Neural cell (in vitro differentiated cells): ENCODE results near the gene STX18. TPM values are rescaled to one million over a fixed set of nuclear protein-coding genes. Genes with fewer than 3 reads are reported as not detected.

ENCODE experiments used
- H2AFZ ChIP-seq: fragments of 200-600, 300-800 bp; sonication (generic), shearing (Covaris generic); 2 replicates; pipeline ENCODE4 v1.6.0; 2014; ENCODE audit warnings: low read depth, mild to moderate bottlenecking, antibody characterized with exemption, low read length, moderate library complexity
- H3F3A ChIP-seq: fragments of 200-600 bp; shearing (Covaris generic); 2 replicates; pipeline ENCODE4 v1.6.1; 2016; ENCODE audit warnings: mild to moderate bottlenecking, moderate library complexity, mixed read lengths, antibody characterized with exemption, low read length; ENCODE audit not compliant: insufficient read depth, poor library complexity, severe bottlenecking
- H3K27ac ChIP-seq: fragments of 200-600, 300-800 bp; sonication (generic), shearing (Covaris generic); 2 replicates; pipeline ENCODE4 v1.5.1; 2014; ENCODE audit warnings: mild to moderate bottlenecking, low read length, moderate library complexity
- H3K27me3 ChIP-seq: fragments of 300-800, 200-600 bp; sonication (generic), shearing (Covaris generic); 2 replicates; pipeline ENCODE4 v1.6.0; 2014; ENCODE audit warnings: mild to moderate bottlenecking, low read depth, low read length, moderate library complexity; ENCODE audit not compliant: insufficient read depth
- H3K36me3 ChIP-seq: fragments of 300-800, 200-600 bp; sonication (generic), shearing (Covaris generic); 2 replicates; pipeline ENCODE4 v1.5.1; 2014; ENCODE audit warnings: mild to moderate bottlenecking, antibody characterized with exemption, low read length, moderate library complexity; ENCODE audit not compliant: insufficient read depth
- H3K4me2 ChIP-seq: fragments of 300-800, 200-600 bp; sonication (generic), shearing (Covaris generic); 2 replicates; pipeline ENCODE4 v1.6.0; 2014; ENCODE audit warnings: mild to moderate bottlenecking, low read length
- H3K4me3 ChIP-seq: fragments of 300-800, 200-600 bp; sonication (generic), shearing (Covaris generic); 2 replicates; pipeline ENCODE4 v1.5.1; 2014; ENCODE audit warnings: mild to moderate bottlenecking, low read length, moderate library complexity
- H3K79me2 ChIP-seq: fragments of 200-600 bp; shearing (Covaris generic); replicated peaks from 2 replicates; pipeline ENCODE4 v1.6.0; 2014; ENCODE audit warnings: mild to moderate bottlenecking, low read length, moderate library complexity; ENCODE audit not compliant: insufficient read depth
- H3K9ac ChIP-seq: fragments of 300-800, 200-600 bp; sonication (generic), shearing (Covaris generic); 2 replicates; pipeline ENCODE4 v1.6.1; 2016; ENCODE audit warnings: mild to moderate bottlenecking, low read length, mixed read lengths
- H3K9me2 ChIP-seq: fragments of 200-600 bp; shearing (Covaris generic); 2 replicates; pipeline ENCODE4 v1.6.1; 2016; ENCODE audit warnings: mild to moderate bottlenecking, low read length, mixed read lengths; ENCODE audit not compliant: insufficient read depth
- H3K9me3 ChIP-seq: fragments of 200-600, 300-800 bp; sonication (generic), shearing (Covaris generic); 2 replicates; pipeline ENCODE4 v1.6.1; 2016; ENCODE audit warnings: mild to moderate bottlenecking, mixed run types, low read length, moderate library complexity, mixed read lengths
- H4K20me1 ChIP-seq: fragments of 200-600 bp; shearing (Covaris generic); 2 replicates; pipeline ENCODE4 v1.6.1; 2016; ENCODE audit warnings: mild to moderate bottlenecking, mixed run types; ENCODE audit not compliant: insufficient read depth
- CTCF ChIP-seq: fragments of 450-650 bp; IDR thresholded peaks from 2 replicates; pipeline ENCODE4 v1.5.1; 2014; ENCODE audit warnings: antibody characterized with exemption, mild to moderate bottlenecking, moderate library complexity; ENCODE audit not compliant: poor library complexity, severe bottlenecking
- EP300 ChIP-seq: fragments of 450-650 bp; conservative IDR thresholded peaks from 2 replicates; pipeline ENCODE4 v1.6.1; 2014; ENCODE audit warnings: antibody characterized with exemption, mild to moderate bottlenecking, moderate library complexity; ENCODE audit not compliant: poor library complexity, severe bottlenecking
- EZH2 ChIP-seq: fragments of 200-600, 300-800 bp; shearing (Covaris generic), sonication (generic); IDR thresholded peaks from 2 replicates; pipeline ENCODE4 v1.6.1; 2014; ENCODE audit warnings: antibody characterized with exemption, low read length, borderline replicate concordance, mild to moderate bottlenecking; ENCODE audit not compliant: insufficient read depth, poor library complexity, severe bottlenecking
- MXI1 ChIP-seq: fragments of 450-650 bp; conservative IDR thresholded peaks from 2 replicates; pipeline ENCODE4 v1.6.1; 2014; ENCODE audit warnings: antibody characterized with exemption, mild to moderate bottlenecking; ENCODE audit not compliant: poor library complexity, severe bottlenecking
- POLR2AphosphoS5 ChIP-seq: IDR thresholded peaks from 2 replicates; pipeline ENCODE4 v1.6.1; 2012
- RAD21 ChIP-seq: fragments of 450-650 bp; conservative IDR thresholded peaks from 2 replicates; pipeline ENCODE4 v1.6.1; 2014; ENCODE audit warnings: antibody characterized with exemption, mild to moderate bottlenecking, moderate library complexity
- SMC3 ChIP-seq: fragments of 450-650 bp; conservative IDR thresholded peaks from 2 replicates; pipeline ENCODE4 v1.6.1; 2014; ENCODE audit warnings: antibody characterized with exemption, mild to moderate bottlenecking, moderate library complexity; ENCODE audit not compliant: poor library complexity
- TAF1 ChIP-seq: IDR thresholded peaks from 2 replicates; pipeline ENCODE4 v1.6.1; 2012; ENCODE audit warnings: low read depth
- polyA plus RNA-seq: library from polyadenylated mRNA; depleted of rRNA; stranded (reverse); fragments of >200 nt; gene quantifications from 2 replicates; pipeline ENCODE4 v1.2.3, GENCODE V29; 2014
- TF ChIP-seq, protein P1 (sequence below): IDR thresholded peaks from 2 replicates; pipeline ENCODE4 v1.6.1; 2012; ENCODE audit warnings: borderline replicate concordance

Gene STX18
- polyA plus RNA-seq, 1 donor from 2014 or later, result 64.5 TPM

DNA sequence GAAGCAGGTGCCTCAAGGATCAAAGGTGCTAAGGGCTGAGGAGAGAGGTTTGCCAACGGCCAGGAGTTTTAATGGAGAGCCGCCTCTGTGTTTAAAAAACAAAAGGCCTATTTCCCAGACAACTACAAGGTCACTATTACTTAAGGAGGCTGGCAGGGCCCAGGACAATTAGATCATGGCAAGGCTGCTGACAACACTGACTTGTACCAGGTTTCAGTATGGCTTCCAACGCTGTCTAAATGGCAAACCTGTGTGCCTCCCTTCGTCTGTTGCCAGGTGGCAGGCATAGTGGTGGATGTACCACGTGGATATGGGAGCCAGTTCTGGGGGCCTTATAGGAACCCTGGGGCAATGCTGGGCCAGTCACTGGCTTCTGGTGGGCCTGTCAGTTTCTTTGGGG is 114.0 kb downstream of the STX18 start:
- H3K9me3 ChIP-seq, result no peaks in the 10 kb centered on the region
- H3F3A ChIP-seq, result no peaks in the 10 kb centered on the region
- H3K9ac ChIP-seq, result no peak overlapping the region
- no peaks in the 10 kb centered on the region for H3K27me3 ChIP-seq
- H2AFZ ChIP-seq, result no peak overlapping the region
- H3K79me2 ChIP-seq, result no peaks in the 10 kb centered on the region
- no peaks in the 10 kb centered on the region for H3K9me2 ChIP-seq
- TF ChIP-seq SMC3, result no peak
- no peak for TF ChIP-seq POLR2AphosphoS5
- TF ChIP-seq MXI1, result no peak
- TF ChIP-seq EZH2, result no peak
- no peak for TF ChIP-seq EP300
- no peak for TF ChIP-seq TAF1
- TF ChIP-seq RAD21, result no peak
- TF ChIP-seq, protein P1, sequence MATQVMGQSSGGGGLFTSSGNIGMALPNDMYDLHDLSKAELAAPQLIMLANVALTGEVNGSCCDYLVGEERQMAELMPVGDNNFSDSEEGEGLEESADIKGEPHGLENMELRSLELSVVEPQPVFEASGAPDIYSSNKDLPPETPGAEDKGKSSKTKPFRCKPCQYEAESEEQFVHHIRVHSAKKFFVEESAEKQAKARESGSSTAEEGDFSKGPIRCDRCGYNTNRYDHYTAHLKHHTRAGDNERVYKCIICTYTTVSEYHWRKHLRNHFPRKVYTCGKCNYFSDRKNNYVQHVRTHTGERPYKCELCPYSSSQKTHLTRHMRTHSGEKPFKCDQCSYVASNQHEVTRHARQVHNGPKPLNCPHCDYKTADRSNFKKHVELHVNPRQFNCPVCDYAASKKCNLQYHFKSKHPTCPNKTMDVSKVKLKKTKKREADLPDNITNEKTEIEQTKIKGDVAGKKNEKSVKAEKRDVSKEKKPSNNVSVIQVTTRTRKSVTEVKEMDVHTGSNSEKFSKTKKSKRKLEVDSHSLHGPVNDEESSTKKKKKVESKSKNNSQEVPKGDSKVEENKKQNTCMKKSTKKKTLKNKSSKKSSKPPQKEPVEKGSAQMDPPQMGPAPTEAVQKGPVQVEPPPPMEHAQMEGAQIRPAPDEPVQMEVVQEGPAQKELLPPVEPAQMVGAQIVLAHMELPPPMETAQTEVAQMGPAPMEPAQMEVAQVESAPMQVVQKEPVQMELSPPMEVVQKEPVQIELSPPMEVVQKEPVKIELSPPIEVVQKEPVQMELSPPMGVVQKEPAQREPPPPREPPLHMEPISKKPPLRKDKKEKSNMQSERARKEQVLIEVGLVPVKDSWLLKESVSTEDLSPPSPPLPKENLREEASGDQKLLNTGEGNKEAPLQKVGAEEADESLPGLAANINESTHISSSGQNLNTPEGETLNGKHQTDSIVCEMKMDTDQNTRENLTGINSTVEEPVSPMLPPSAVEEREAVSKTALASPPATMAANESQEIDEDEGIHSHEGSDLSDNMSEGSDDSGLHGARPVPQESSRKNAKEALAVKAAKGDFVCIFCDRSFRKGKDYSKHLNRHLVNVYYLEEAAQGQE, result no peak
- TF ChIP-seq CTCF, result no peak
- no peaks in the 10 kb centered on the region for H3K36me3 ChIP-seq
- H3K4me2 ChIP-seq, result no peak overlapping the region
- H3K4me3 ChIP-seq, result no peak overlapping the region
- H4K20me1 ChIP-seq, result no peaks in the 10 kb centered on the region
- no peak overlapping the region for H3K27ac ChIP-seq

GRCh38 chr4:4427121-4427870 is 114.6 kb downstream of the STX18 start:
- H3K9ac ChIP-seq, result no peak overlapping the region
- H2AFZ ChIP-seq, result no peak overlapping the region
- no peak overlapping the region for H3K4me3 ChIP-seq
- H3K4me2 ChIP-seq, result no peak overlapping the region
- H3K27ac ChIP-seq, result no peak overlapping the region
- no peaks in the 10 kb centered on the region for H3K79me2 ChIP-seq
- no peaks in the 10 kb centered on the region for H3K9me3 ChIP-seq
- TF ChIP-seq, protein P1, result no peak
- H3K36me3 ChIP-seq, result no peaks in the 10 kb centered on the region
- no peaks in the 10 kb centered on the region for H3K27me3 ChIP-seq
- H3K9me2 ChIP-seq, result no peaks in the 10 kb centered on the region
- no peaks in the 10 kb centered on the region for H4K20me1 ChIP-seq
- no peaks in the 10 kb centered on the region for H3F3A ChIP-seq
